ENCODE results near the gene ACTR1B. TPM values are rescaled to one million over a fixed set of nuclear protein-coding genes. Genes with fewer than 3 reads are reported as not detected.
A peak's percentile ranks its signal among the peaks of the same experiment; 100 is the strongest.
"Not testable (repeated sequence)": the region's sequence is repeated elsewhere in the genome, so short reads cannot be mapped to it uniquely, and the experiment has no call there.

Gene ACTR1B
- total RNA-seq, 2 experiments from 2014 or later, result 103 to 104 TPM

DNA sequence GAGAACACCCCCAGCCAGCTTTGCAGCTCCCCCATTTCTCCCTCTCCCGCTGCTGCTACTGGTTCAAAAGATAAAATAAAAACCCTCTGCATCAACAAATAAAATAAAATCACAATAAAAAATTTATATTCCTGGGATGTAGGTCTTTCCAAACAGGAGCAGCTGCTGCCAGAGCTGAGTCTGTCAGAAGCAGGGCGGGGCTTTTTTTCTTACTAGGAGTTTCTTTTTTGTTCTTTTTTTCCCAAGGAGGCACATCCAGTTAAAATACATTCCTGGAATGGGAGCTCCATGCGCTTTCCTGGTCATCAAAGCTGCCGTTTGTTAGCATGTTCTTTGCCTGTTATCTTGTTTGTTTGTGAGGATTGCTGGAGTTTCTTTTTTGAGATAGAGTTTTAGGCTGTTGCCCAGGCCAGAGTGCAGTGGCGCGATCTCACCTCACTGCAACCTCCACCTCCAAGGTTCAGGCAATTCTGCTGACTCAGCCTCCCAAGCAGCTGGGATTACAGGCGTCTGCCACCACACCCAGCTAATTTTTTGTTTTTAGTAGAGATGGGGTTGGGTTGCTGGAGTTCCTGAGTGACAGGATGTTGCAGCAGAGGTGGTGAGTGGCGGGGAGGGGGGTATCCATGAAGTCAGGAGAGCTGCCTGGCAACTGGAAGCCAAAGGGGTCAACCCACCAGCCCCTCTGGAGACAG, 38.3 kb downstream of the ACTR1B start:
- intact Hi-C loops (cut with micrococcal nuclease); H3K9me3 Mint-ChIP-seq; H3K4me3 Mint-ChIP-seq; DNase-seq; H3K4me1 Mint-ChIP-seq (ENCODE audit: low read depth); H3K36me3 Mint-ChIP-seq (ENCODE audit: low read depth); H3K27ac Mint-ChIP-seq; H3K27me3 Mint-ChIP-seq (ENCODE audit: low read depth); CTCF ChIA-PET: not testable (repeated sequence)

DNA sequence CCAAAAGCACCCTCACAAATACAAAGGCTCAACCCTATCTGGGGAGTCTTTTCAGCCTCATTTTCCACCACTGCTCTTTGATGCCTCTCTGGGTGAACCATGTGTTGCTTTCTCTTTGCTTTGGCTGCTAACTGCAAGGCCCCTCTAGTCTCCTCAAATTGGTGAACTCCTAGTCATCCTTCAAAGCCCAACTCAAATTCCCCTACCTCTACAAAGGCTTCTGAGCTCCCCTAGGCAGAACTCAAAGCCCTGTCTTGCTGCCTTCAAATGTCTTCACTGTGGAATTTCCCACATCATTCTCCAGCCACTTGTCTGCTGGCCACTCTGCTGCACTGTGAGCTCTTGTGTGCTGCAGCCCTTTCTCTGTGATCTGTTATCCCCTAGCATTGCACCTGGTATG, 40.9 kb downstream of the ACTR1B start:
- H3K4me1 Mint-ChIP-seq (ENCODE audit: low read depth); H3K27ac Mint-ChIP-seq; H3K9me3 Mint-ChIP-seq; H3K36me3 Mint-ChIP-seq (ENCODE audit: low read depth); CTCF ChIA-PET; intact Hi-C loops (cut with micrococcal nuclease); DNase-seq; H3K4me3 Mint-ChIP-seq; H3K27me3 Mint-ChIP-seq (ENCODE audit: low read depth): not testable (repeated sequence)

DNA sequence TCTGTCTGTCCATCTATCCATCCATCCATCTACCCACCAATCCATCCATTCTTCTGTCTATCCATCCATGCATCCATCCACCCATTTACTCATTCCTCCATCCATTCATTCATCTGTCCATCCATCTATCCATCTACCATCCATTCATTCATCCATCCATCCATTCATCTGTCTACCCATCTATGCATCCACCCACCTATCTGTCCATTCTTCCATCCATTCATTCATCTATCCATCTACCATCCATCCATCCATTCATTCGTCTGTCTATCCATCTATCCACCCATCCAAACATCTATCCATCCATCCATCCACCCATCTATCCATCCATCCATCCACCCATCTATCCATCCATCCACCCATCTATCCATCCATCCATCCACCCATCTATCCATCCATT, 43.4 kb downstream of the ACTR1B start:
- H3K27me3 Mint-ChIP-seq (ENCODE audit: low read depth); H3K27ac Mint-ChIP-seq: not testable (repeated sequence)

DNA sequence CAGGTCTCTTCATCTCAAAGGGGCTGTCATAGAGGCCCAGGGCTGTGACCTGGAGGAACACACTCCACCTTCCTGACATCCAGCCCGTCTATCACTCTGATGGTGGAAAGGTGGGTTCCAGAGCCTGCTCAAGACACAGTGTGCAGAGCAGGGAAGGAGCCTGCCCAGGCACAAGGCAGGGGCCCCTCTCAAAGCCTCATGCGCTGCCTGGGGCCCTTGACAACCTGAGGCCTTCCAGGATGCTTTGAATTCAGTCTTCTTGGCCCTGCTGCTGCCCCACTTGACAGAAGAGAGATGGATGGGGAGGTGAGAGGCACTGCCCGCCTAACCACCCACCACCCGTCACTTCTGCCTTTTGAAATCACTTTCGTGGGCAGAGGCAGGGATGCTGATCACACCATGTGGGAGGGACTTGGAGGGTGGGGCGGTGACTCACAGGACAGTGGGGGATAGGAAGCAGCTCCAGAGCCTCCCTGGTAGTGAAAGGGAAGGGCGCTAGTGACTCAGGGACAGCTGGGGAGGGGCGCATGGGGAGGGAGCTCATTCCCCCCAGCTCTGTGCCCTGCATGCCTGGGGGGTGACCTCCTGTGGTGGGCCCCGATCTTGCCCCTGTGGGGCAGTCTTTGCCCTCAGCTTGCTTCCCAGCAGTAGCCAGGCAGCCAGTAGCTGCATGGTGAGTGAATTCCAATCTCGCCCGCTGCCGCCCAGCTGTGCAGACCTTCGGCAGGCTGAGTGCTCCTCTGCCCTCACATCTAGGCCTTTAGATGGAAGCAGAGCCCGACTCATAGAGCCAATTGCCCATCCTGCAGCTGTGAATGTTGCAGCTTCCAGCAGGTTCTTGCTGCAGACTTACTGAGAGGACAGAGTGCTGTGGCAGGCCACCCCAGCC, 44.7 kb downstream of the ACTR1B start:
- CTCF ChIA-PET; H3K4me1 Mint-ChIP-seq (ENCODE audit: low read depth); H3K27ac Mint-ChIP-seq; H3K9me3 Mint-ChIP-seq; intact Hi-C loops (cut with micrococcal nuclease); H3K36me3 Mint-ChIP-seq (ENCODE audit: low read depth); H3K4me3 Mint-ChIP-seq; H3K27me3 Mint-ChIP-seq (ENCODE audit: low read depth): not testable (repeated sequence)
- DNase-seq, result peak; percentile 8

More for the DNA sequence above, 43.4 kb downstream of the ACTR1B start:
- H3K4me3 Mint-ChIP-seq; H3K36me3 Mint-ChIP-seq (ENCODE audit: low read depth); H3K9me3 Mint-ChIP-seq; intact Hi-C loops (cut with micrococcal nuclease); DNase-seq; CTCF ChIA-PET; H3K4me1 Mint-ChIP-seq (ENCODE audit: low read depth): not testable (repeated sequence)

DNA sequence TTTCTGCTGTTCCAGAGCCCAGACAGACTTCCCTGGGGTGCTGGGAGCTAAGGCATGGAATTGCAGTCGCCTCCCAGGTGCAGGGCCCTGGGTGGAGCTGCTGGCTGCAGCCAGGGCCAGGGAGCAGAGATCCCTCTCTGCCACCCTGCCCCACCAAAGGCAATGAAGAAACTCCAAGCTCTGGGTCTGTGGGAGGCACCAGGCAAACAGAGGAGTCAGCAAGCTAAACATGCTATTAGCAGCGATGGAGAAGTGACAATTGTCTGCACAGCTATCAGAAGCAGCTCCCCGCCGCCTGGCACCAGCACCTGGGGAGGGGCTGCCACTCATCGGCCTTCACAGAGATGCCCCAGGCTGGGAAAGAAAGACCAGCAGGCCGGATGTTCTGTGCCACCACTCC, 45.9 kb downstream of the ACTR1B start:
- Mint-ChIP-seq H3K4me1 (ENCODE audit: low read depth) (no peaks in the 10 kb centered on the region), H3K27ac (no peak overlapping the region), H3K27me3 (ENCODE audit: low read depth) (no peaks in the 10 kb centered on the region), H3K4me3 (no peak overlapping the region), H3K36me3 (ENCODE audit: low read depth) (no peaks in the 10 kb centered on the region), H3K9me3 (no peaks in the 10 kb centered on the region)
- CTCF ChIA-PET, result no interaction called here
- no peak for DNase-seq
- intact Hi-C loops (cut with micrococcal nuclease), result no loop called here

DNA sequence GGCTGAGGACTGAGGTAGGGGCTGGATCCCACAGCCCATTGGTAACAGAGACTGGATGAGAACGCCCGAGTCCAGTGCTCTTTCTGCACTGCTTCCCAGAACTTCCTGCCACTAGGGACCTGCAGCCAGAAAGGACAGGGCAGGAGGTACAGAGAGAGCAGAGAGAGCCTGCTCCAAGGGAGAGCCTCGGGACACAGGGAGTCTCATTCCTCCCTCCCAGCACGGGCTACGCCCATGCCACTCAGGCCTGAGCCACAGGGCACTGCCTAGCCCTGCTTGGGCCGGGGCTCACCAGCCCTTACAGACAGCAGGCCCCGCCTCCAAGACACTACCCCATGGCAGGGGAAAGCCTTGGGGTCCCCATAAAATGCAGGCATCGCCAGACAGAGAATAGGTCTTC, 48.1 kb downstream of the ACTR1B start:
- H3K4me1 Mint-ChIP-seq (ENCODE audit: low read depth); H3K4me3 Mint-ChIP-seq; H3K27me3 Mint-ChIP-seq (ENCODE audit: low read depth); H3K36me3 Mint-ChIP-seq (ENCODE audit: low read depth); intact Hi-C loops (cut with micrococcal nuclease); H3K9me3 Mint-ChIP-seq; DNase-seq; H3K27ac Mint-ChIP-seq; CTCF ChIA-PET: not testable (repeated sequence)

DNA sequence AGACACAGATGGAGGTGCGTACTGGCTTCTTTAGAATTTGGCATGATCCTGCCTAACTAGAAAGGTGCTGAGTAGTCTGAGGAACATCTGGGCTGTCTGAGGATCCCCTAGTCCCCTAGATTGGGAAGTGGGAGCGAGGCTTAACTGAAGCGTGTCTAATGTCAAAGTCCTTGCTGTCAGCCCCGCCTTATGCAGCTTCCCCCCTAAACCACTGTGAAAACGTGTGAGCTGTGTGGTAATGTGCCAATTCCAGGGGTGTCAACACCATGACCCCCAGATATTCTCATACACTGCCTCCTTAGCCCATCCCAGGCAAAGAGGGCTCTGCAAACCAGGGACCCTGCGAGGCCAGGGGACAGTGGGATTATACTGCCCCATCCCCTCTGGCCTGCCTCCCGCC, 51.9 kb downstream of the ACTR1B start:
- intact Hi-C loops (cut with micrococcal nuclease); H3K27me3 Mint-ChIP-seq (ENCODE audit: low read depth); H3K27ac Mint-ChIP-seq; H3K4me3 Mint-ChIP-seq; H3K36me3 Mint-ChIP-seq (ENCODE audit: low read depth); DNase-seq; CTCF ChIA-PET; H3K9me3 Mint-ChIP-seq; H3K4me1 Mint-ChIP-seq (ENCODE audit: low read depth): not testable (repeated sequence)

DNA sequence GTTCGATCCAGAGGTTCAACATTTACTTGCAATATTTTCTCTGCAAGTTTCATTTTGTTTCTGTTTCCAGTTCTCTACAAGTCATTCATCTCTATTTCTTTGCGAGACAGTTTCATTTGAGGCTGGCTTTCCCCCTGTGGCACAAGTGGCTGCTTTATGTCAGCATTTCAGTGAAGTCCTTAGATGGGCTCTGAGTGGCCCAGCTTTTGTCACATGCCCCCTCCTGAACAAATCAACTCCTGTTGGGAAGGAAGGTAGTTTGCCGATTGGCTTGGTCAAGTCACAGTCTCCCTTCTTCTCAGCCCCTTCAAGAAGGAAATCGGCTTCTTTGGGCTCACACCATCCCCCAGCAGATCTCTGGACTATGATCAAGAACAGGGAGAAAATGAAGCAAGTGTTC, 55.1 kb downstream of the ACTR1B start:
- intact Hi-C loops (cut with micrococcal nuclease); H3K4me1 Mint-ChIP-seq (ENCODE audit: low read depth); H3K4me3 Mint-ChIP-seq; CTCF ChIA-PET; H3K36me3 Mint-ChIP-seq (ENCODE audit: low read depth); H3K9me3 Mint-ChIP-seq; DNase-seq; H3K27ac Mint-ChIP-seq; H3K27me3 Mint-ChIP-seq (ENCODE audit: low read depth): not testable (repeated sequence)

Other genes starting within 250 kb of the ACTR1B start
- 10 to 100 TPM; 11.3 to 13.2 TPM for gene ANKRD36B, start 74.2 kb downstream of the ACTR1B start, total RNA-seq
- gene COX5B, start 18.0 kb downstream of the ACTR1B start, total RNA-seq, result 100 to 1,000 TPM; 245 to 267 TPM
- gene C2orf92, start 5.7 kb upstream of the ACTR1B start, total RNA-seq, result 1 to 10 TPM; 2.7 to 2.8 TPM
- gene ZAP70, start 49.5 kb upstream of the ACTR1B start, total RNA-seq, result 100 to 1,000 TPM; 167 TPM